ENCODE measurements around the gene EOMES.

The EOMES gene

DNA sequence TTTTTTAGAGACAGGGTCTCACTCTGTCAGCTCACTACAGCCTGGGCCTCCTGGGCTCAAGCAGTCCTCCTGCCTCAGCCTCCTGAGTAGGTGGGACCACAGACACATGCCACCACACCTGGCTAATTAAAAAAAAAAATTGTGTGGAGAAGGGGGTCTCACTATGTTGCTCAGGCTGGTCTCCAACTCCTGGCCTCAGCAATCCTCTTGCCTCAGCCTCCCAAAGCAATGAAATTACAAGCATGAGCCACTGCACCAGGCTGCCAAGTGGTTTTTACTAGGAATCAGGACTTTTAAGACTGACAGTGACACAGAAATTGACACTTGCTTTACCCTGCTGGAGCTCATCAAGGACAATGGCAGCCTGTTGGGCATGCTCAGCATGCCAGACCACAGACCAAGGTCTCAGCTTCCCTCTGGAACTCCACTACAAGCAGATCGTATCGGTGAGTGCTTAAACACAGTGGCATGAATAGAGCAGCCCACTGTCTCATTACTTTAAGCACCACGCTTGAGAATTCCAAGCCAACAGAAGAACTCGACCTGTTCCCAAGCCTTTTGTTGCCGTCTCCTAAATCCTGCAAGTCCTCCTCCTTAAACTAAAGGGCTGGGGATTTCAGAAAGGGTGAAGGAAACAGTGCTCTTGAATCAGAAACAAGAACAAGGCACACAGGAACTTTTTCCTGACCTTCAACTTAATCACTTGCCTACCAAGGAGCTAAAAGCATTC lies 41.4 kb downstream of the EOMES start:
- no peak for DNase-seq

GRCh38 chr3:27679691-27680090 lies 42.4 kb downstream of the EOMES start:
- no peak for DNase-seq

DNA sequence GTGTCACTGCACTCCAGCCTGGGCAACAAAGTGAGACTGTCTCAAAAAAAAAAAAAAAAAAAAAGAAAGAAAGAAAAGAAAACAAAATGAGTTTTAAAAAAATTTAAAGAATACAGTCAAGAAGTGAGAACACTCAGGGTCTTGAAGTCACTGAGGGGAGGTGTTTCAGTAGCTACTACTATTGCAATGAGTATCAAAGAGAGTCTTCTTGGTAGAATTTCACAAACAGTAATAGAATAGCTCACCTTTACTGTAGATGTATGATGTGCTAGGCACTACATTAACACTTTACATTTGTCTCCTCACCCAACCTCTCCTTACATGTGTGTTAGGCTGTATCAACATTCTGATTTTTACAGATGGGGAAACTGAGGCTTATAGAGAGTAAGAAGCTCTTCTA lies 43.9 kb downstream of the EOMES start:
- no peak for DNase-seq

DNA sequence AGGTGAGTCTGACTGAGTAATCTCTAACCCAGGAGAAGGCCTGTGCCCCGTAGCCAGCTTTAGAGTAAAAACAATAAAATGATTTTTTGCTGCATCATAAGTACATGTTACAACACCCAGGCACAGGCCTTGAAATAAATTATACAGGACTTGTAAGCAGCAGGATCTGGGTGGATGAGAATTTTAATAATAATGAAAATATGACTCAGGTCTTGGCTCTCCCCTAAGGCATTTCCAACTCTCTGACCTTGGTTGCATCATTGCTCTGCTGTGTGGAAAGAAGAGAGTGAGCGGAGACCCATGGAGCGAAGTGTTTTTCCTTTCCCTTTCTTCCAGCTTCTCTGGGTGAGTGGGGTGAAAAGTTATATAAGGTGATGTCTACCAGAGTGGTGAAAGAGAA lies 44.6 kb downstream of the EOMES start:
- DNase-seq, result no peak

DNA sequence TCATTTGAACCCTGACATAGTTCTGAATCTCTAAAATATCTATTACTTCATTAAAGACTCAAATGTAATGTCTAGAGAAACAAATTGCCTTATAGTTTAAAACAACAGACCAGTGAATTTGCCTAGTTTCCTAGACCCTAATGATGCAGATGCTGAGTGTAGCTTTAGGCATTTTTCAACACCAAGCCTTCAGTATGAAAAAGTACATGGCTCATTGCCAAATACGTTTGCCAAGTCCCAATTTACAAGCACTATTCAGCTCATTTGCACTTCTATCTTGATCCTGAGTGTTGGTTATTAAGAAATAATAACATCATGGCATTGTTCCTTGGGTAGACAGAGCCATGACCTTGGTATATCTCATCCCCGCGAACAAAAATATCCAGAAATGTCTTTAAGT lies 46.8 kb downstream of the EOMES start:
- DNase-seq, result no peak

DNA sequence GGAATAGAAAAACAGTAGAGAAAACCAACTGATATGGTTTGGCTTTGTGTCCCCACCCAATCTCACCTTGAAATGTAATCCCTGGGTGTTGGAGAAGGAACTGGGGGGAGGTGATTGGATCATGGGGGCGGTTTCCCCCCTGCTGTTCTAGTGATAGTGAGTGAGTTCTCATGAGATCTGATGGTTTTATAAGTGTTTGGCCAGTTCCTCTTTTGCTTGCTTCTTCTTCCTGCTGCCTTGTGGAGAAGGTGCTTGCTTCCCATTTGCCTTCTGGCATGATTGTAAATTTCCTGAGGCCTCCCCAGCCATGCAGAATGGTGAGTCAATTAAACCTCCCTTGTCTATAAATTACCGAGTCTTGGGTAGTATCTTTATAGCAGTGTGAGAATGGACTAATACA lies 48.4 kb downstream of the EOMES start:
- DNase-seq, result no peak

GRCh38 chr3:27671101-27671500 lies 51.0 kb downstream of the EOMES start:
- DNase-seq, result no peak

GRCh38 chr3:27670619-27671018 lies 51.5 kb downstream of the EOMES start:
- DNase-seq, result no peak

DNA sequence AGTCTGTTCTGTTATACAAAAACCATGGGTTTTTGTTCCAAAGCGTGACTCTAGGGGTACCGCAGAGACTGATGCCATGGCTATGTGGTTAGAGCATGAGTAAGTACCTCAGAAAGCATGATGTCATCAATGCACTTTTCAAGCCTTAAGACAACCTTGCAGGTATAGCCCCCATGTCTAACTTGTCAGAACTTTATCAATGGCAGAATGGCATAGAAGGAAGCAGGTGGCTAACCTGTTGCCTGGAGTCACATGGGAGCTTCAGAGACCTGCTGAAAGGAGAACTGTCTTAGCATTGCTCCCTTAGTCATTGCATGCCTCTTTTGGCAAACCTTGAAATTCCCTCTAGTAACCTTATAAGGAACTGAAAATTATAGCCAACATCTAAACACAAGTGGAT lies 52.5 kb downstream of the EOMES start:
- DNase-seq, result no peak

DNA sequence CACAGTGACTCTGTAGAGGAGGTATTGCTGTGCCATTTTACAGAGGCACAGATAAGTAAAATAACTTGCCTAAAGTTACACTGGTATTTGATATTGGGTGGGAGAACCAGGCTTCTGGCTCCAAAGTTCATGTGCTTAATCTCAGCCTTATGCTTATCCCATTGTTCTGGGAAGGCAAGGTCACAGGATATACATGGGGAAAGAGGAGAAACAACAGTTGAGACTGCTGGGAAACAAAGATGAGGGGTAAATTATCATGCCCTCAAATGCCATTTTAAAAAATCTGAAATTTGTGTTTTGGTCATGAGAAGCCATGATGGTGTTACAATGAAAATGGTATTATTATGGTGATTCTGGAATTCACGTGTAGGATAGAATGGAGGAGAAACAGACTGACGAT lies 54.4 kb downstream of the EOMES start:
- no peak for DNase-seq

DNA sequence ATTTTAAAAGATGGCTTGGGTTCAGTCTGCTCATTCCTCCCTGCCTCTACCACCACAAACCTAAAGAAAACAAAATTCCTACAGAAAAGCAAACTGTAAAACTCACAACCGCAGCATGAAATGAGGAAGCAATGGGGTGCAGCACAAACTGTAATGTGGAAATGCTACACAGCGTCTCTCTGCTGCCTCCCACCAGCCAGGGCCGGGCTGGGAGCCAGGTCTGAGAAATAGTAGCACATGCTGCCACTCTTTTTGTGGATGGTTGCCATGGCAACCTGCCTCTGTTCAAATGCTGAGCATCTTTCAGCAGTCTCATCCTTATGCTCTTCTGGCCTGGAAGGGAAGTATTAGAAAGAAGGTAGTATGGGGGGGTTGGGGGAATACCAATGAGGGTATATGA lies 55.4 kb downstream of the EOMES start:
- DNase-seq, result no peak

- DNase-seq, result no peak
Measured at GRCh38 chr3:27666272-27666671, 55.9 kb downstream of the EOMES start.

All from stimulated activated CD4-positive, alpha-beta T cell treated with anti-CD3 and anti-CD28 coated beads, Interleukin-2, amount 100 ng/mL, for 48 hours (primary cell).